Measurements from ENCODE around the gene HTRA2.

The HTRA2 gene

DNA sequence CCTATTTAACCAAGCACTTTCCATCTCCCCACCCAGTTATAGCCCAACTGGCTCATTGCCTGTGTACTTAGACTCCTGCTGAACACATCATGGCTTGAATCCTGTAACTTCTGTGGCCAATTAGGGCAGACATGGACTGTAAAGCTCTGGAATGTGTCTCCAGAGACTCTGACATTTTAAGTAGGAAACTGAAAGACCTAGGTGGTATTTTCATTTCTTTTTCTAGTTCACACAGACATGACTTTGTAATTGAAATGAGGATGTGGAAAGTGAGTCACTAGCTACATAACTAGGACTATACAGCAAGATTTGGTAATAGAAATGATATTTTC is 37.0 kb downstream of the HTRA2 start:
- H3K4me3 ChIP-seq (ENCODE audit: low read depth, low read length): no peak overlapping the region
- TF ChIP-seq, protein P1, sequence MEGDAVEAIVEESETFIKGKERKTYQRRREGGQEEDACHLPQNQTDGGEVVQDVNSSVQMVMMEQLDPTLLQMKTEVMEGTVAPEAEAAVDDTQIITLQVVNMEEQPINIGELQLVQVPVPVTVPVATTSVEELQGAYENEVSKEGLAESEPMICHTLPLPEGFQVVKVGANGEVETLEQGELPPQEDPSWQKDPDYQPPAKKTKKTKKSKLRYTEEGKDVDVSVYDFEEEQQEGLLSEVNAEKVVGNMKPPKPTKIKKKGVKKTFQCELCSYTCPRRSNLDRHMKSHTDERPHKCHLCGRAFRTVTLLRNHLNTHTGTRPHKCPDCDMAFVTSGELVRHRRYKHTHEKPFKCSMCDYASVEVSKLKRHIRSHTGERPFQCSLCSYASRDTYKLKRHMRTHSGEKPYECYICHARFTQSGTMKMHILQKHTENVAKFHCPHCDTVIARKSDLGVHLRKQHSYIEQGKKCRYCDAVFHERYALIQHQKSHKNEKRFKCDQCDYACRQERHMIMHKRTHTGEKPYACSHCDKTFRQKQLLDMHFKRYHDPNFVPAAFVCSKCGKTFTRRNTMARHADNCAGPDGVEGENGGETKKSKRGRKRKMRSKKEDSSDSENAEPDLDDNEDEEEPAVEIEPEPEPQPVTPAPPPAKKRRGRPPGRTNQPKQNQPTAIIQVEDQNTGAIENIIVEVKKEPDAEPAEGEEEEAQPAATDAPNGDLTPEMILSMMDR (IDR thresholded peaks at IDR 0.05; ENCODE audit: low read depth, low read length, missing control alignments): no peak
- no peak for DNase-seq (ENCODE audit: low read depth)

DNA sequence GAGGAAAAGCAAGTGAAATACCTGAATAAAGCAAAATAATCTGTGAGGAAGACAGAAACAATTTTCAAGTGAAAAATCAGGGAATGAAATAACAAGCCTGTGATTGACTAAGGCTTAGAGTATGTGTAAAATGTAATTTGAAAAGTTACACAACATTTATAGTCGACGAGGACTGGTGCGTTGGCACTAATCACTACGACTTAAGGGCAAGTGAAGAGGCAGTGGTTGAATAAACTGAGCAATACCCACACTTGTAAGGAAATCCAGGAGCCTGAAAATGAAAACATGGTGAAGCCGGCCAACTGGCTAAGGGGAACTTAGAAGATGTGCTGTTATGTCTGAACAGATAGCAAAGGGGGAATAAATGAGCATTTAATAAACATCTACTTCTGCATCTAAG is 38.1 kb downstream of the HTRA2 start:
- TF ChIP-seq, protein P1 (IDR thresholded peaks at IDR 0.05; ENCODE audit: low read depth, low read length, missing control alignments): no peak
- DNase-seq (ENCODE audit: low read depth): no peak
- no peak overlapping the region for H3K4me3 ChIP-seq (ENCODE audit: low read depth, low read length)

DNA sequence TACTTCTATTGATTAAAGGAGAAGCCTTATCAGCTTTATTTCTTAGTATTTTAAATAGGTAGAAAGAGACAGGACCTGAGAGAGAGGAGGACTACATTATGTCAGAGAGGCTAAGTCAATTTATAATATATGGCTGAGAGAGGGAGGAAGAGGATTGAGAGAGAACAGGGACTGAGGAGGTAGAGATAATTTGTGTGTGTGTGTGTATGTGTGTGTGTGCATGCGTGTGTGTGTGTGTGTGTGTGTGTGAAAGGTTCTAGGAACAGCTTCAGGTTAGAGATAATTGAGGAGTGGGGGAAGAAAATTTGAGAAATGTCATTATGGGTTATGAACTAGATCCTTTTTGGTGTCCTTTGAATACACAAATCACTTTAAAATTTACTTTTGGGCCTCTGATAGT is 40.0 kb downstream of the HTRA2 start:
- H3K4me3 ChIP-seq (ENCODE audit: low read depth, low read length): no peak overlapping the region
- DNase-seq (ENCODE audit: low read depth): no peak
- TF ChIP-seq, protein P1 (IDR thresholded peaks at IDR 0.05; ENCODE audit: low read depth, low read length, missing control alignments): no peak

DNA sequence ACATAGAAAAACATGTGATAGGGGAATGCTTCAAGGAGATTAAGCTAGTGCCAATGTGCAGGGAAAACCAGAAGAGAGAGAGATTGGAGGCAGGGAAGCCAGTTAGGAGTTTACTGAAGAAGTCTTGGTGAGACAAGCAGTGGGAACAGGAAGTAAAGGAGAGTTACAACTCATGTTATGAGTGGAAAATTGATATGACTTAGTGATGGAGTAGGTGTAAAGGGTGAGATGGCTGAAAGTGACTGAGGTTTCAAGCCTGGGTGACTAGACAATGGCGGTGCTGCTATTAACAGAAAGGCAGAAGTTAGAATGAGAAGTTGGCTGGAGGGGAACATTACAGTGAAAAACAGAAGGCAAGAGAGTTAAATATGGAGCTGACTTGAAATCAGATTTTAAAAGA is 41.3 kb downstream of the HTRA2 start:
- H3K4me3 ChIP-seq (ENCODE audit: low read depth, low read length): no peak overlapping the region
- peak; percentile 80 for DNase-seq (ENCODE audit: low read depth)
- TF ChIP-seq, protein P1 (IDR thresholded peaks at IDR 0.05; ENCODE audit: low read depth, low read length, missing control alignments): no peak

DNA sequence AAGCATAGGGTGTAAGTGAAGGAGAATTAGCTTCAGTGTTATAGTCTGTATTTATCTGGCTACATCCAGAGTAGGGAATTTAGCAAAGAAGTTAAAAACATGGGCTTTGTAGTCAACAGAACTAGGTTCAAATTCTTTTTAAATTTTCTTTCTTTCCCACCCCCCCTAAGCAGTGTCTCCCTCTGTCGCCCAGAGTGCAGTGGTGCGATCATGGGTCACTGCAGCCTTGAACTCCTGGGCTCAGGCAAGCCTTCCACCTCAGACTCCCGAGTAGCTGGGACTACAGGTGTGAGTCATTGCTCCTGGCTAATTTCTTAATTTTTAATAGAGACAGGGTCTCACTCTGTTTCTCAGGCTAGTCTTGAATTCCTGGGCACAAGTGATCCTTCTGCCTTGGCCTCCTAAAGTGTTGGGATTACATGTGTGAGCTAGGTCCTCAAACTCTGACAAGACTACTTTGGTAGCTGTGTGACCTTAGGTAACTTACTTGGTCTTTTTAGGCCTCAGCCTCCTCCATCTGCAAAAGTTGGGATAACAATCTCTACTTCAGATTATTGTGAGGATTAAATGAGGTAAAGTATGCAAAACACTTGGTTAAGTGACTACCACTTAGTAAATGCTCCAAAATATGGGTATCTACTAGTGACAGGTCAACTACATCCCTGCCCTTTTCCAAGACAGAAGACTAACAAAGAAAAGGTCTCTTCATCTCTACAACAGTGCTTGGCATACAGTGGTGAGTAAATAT is 42.6 kb downstream of the HTRA2 start:
- H3K4me3 ChIP-seq (ENCODE audit: low read depth, low read length): no peak overlapping the region
- no peak for DNase-seq (ENCODE audit: low read depth)
- TF ChIP-seq, protein P1 (IDR thresholded peaks at IDR 0.05; ENCODE audit: low read depth, low read length, missing control alignments): peak; percentile 56

DNA sequence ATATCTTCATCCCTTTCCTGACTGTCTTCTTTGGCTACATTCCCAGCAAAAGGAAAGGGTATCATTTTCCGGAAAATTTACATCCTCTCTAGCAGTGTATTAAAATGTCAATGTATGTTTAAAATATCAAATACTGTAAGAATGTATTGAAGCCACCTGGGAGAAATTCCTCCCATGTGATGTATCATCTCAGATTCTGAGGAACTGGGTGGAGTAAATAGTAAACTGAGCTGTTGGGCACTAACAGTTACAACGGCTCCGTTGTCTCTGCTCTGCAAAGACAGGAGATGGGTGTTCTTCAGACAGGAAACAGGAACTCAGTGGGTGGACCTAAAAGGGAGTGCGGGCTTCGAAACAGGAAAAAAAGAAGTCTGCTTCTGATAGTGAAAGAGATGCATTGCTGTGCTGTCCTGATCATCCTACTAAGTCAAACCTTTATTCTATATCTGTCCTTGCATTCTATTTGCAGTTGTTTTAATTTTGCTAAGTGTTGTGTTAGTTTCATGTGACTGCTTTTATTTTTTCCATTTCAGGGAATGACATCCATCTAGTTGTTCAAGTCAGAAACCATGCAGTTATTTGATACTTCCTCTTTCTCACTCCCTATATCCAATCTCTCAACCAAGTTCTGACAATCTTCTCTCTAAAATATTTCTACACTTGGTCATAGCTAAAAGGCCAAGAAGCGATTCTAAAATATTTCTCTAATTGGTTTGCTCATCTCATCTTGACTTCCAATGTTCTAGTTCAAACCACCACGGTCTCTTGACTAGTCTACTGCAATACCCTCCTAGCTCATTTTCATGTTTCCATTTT is 44.2 kb downstream of the HTRA2 start:
- DNase-seq (ENCODE audit: low read depth): peak; percentile 80
- TF ChIP-seq, protein P1 (IDR thresholded peaks at IDR 0.05; ENCODE audit: low read depth, low read length, missing control alignments): no peak
- no peak overlapping the region; the same call in 1 of the 2 replicates for H3K4me3 ChIP-seq (ENCODE audit: low read depth, low read length)
